GM12891 (cell line): ENCODE data around the gene SPINK5.

Experiments used
- POLR2A ChIP-seq: IDR thresholded peaks from 2 replicates; pipeline ENCODE4 v1.6.1; 2011; ENCODE audit warnings: low read depth, low read length, control low read depth
- POLR2AphosphoS5 ChIP-seq: IDR thresholded peaks from 2 replicates; pipeline ENCODE4 v1.6.1; 2011; ENCODE audit warnings: low read depth, low read length, control low read depth
- SPI1 ChIP-seq: IDR thresholded peaks from 2 replicates; pipeline ENCODE4 v1.6.1; 2011; ENCODE audit warnings: low read depth, low read length, control low read depth
- TAF1 ChIP-seq: IDR thresholded peaks from 2 replicates; pipeline ENCODE4 v1.6.1; 2011; ENCODE audit warnings: low read depth, low read length, control low read depth

DNA sequence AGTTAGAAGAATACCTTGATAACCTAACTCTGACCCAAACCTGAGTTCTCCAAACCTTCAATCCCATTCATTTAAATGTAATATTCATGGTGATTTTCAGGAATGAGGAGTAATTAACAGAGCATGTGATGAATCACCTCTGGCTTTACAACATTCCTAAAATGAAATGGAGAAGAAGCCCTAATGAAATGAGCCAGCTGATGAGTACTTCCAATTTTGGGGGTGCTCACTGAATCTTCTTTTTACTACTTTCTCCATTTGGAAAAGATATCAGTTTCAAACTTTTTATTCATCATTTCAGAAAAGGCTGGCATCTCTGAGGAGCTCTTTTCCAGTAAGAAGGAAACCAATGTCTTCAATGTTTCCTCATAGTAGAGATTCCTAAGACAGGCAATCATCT is 2.9 kb upstream of the SPINK5 start:
- TF ChIP-seq POLR2AphosphoS5 = no peak
- no peak for TF ChIP-seq POLR2A
- no peak for TF ChIP-seq TAF1
- no peak for TF ChIP-seq SPI1
